Hepatocyte (in vitro differentiated cells): ENCODE data around the gene C1orf167.

Experiments
- CTCF ChIP-seq: fragments of 200-600 bp; sonication (generic); IDR thresholded peaks from 2 replicates; pipeline ENCODE4 v1.5.1; 2016; ENCODE audit warnings: antibody characterized with exemption, mild to moderate bottlenecking; ENCODE audit not compliant: poor library complexity
- EZH2 ChIP-seq: fragments of 200-600 bp; sonication (generic); IDR thresholded peaks from 2 replicates; pipeline ENCODE4 v1.6.1; 2016; ENCODE audit warnings: antibody characterized with exemption, mild to moderate bottlenecking, borderline replicate concordance
- EZH2phosphoT487 ChIP-seq: fragments of 200-600 bp; sonication (generic); IDR thresholded peaks from one replicate; pipeline ENCODE4 v1.6.1; 2018; ENCODE audit warnings: antibody characterized with exemption, mild to moderate bottlenecking, low read depth, moderate library complexity; ENCODE audit not compliant: unreplicated experiment, severe bottlenecking

- TF ChIP-seq CTCF (no peak), EZH2 (no peak), EZH2phosphoT487 (no peak)
Observed at GRCh38 chr1:11786168-11786567, 24.2 kb downstream of the C1orf167 start.
